Measurements from ENCODE around the gene MTF2. TPM values are rescaled to one million over a fixed set of nuclear protein-coding genes. Genes with fewer than 3 reads are reported as not detected.
A peak's percentile ranks its signal among the peaks of the same experiment; 100 is the strongest.

The MTF2 gene
- total and polyA plus RNA-seq, 9 of the 15 experiments (the other 6 are each of a cell fraction or from before 2014, with no cell fraction given): 29.3 to 124 (median 57.7) TPM

DNA sequence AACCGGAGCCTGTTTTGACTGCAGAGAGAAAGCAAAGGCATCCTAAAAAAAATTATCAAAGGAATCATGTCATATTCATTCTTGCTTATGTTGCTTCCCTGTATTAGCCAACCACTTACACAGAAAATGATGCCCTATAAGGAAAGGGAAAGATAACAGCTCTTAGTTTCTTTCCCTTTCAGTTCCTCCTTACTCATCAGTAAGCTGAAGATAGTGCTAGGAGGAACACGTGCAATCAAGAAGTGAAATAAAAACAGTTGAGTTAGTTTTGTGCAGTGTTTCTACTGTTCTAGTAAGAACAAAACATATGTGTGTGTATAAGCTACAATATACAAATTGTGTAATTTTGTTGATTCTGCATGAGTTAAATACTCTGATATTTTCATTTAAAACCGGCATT lies 45.3 kb upstream of the MTF2 start (continued):
- TF ChIP-seq, protein P1, sequence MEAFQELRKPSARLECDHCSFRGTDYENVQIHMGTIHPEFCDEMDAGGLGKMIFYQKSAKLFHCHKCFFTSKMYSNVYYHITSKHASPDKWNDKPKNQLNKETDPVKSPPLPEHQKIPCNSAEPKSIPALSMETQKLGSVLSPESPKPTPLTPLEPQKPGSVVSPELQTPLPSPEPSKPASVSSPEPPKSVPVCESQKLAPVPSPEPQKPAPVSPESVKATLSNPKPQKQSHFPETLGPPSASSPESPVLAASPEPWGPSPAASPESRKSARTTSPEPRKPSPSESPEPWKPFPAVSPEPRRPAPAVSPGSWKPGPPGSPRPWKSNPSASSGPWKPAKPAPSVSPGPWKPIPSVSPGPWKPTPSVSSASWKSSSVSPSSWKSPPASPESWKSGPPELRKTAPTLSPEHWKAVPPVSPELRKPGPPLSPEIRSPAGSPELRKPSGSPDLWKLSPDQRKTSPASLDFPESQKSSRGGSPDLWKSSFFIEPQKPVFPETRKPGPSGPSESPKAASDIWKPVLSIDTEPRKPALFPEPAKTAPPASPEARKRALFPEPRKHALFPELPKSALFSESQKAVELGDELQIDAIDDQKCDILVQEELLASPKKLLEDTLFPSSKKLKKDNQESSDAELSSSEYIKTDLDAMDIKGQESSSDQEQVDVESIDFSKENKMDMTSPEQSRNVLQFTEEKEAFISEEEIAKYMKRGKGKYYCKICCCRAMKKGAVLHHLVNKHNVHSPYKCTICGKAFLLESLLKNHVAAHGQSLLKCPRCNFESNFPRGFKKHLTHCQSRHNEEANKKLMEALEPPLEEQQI (IDR thresholded peaks at IDR 0.05): no peak
- TF ChIP-seq SRF (CRISPR knock-in tag; IDR thresholded peaks at IDR 0.05) (peak; percentile 69 to 95; a peak in 3 of 4 replicates), MCM2 (IDR thresholded peaks at IDR 0.05; ENCODE audit: low read depth) (no peak), C11orf30 (IDR thresholded peaks at IDR 0.05; ENCODE audit: low read depth) (peak; percentile 42; the same call in 1 of the 2 replicates), ETV6 (IDR thresholded peaks at IDR 0.05; ENCODE audit: borderline replicate concordance in 1 of 2, low read depth in 2 of 2, low read length in 1 of 2) (no peak; a peak in 1 of 4 replicates), ETV6 (CRISPR knock-in tag; IDR thresholded peaks at IDR 0.05; ENCODE audit: borderline replicate concordance) (no peak), ZBTB17 (CRISPR knock-in tag; IDR thresholded peaks at IDR 0.05) (no peak), MED1 (CRISPR knock-in tag; IDR thresholded peaks at IDR 0.05; ENCODE audit: borderline replicate concordance) (no peak), CEBPB (tag; IDR thresholded peaks at IDR 0.05) (peak; percentile 70; the same call in 1 of the 2 replicates), TAF1 (IDR thresholded peaks at IDR 0.05; ENCODE audit: control insufficient read depth, extremely low read depth, insufficient read depth, low read length, severe bottlenecking) (no peak), KHSRP (IDR thresholded peaks at IDR 0.05) (no peak), CSDE1 (IDR thresholded peaks at IDR 0.05) (no peak), EZH2 (IDR thresholded peaks at IDR 0.05; ENCODE audit: borderline replicate concordance, low read depth, low read length) (no peak), PHF20 (IDR thresholded peaks at IDR 0.05; ENCODE audit: partially characterized antibody) (no peak), SMARCC2 (IDR thresholded peaks at IDR 0.05; ENCODE audit: low read depth) (no peak), CHD2 (IDR thresholded peaks at IDR 0.05; ENCODE audit: low read depth, low read length) (no peak), RBM15 (IDR thresholded peaks at IDR 0.05; ENCODE audit: insufficient read depth, low read length) (no peak)
- TF ChIP-seq, protein P2, sequence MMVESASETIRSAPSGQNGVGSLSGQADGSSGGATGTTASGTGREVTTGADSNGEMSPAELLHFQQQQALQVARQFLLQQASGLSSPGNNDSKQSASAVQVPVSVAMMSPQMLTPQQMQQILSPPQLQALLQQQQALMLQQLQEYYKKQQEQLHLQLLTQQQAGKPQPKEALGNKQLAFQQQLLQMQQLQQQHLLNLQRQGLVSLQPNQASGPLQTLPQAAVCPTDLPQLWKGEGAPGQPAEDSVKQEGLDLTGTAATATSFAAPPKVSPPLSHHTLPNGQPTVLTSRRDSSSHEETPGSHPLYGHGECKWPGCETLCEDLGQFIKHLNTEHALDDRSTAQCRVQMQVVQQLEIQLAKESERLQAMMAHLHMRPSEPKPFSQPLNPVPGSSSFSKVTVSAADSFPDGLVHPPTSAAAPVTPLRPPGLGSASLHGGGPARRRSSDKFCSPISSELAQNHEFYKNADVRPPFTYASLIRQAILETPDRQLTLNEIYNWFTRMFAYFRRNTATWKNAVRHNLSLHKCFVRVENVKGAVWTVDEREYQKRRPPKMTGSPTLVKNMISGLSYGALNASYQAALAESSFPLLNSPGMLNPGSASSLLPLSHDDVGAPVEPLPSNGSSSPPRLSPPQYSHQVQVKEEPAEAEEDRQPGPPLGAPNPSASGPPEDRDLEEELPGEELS (CRISPR knock-in tag; IDR thresholded peaks at IDR 0.05; ENCODE audit: borderline replicate concordance): no peak
- TF ChIP-seq, protein P3, sequence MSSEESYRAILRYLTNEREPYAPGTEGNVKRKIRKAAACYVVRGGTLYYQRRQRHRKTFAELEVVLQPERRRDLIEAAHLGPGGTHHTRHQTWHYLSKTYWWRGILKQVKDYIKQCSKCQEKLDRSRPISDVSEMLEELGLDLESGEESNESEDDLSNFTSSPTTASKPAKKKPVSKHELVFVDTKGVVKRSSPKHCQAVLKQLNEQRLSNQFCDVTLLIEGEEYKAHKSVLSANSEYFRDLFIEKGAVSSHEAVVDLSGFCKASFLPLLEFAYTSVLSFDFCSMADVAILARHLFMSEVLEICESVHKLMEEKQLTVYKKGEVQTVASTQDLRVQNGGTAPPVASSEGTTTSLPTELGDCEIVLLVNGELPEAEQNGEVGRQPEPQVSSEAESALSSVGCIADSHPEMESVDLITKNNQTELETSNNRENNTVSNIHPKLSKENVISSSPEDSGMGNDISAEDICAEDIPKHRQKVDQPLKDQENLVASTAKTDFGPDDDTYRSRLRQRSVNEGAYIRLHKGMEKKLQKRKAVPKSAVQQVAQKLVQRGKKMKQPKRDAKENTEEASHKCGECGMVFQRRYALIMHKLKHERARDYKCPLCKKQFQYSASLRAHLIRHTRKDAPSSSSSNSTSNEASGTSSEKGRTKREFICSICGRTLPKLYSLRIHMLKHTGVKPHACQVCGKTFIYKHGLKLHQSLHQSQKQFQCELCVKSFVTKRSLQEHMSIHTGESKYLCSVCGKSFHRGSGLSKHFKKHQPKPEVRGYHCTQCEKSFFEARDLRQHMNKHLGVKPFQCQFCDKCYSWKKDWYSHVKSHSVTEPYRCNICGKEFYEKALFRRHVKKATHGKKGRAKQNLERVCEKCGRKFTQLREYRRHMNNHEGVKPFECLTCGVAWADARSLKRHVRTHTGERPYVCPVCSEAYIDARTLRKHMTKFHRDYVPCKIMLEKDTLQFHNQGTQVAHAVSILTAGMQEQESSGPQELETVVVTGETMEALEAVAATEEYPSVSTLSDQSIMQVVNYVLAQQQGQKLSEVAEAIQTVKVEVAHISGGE (CRISPR knock-in tag; IDR thresholded peaks at IDR 0.05): no peak
- TF ChIP-seq, protein P4, sequence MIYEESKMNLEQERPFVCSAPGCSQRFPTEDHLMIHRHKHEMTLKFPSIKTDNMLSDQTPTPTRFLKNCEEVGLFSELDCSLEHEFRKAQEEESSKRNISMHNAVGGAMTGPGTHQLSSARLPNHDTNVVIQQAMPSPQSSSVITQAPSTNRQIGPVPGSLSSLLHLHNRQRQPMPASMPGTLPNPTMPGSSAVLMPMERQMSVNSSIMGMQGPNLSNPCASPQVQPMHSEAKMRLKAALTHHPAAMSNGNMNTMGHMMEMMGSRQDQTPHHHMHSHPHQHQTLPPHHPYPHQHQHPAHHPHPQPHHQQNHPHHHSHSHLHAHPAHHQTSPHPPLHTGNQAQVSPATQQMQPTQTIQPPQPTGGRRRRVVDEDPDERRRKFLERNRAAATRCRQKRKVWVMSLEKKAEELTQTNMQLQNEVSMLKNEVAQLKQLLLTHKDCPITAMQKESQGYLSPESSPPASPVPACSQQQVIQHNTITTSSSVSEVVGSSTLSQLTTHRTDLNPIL (CRISPR knock-in tag; IDR thresholded peaks at IDR 0.05): no peak

Measured in K562 (cell line).